ENCODE data around the gene PCSK6.

Gene PCSK6

GRCh38 chr15:101329309-101329863, 160.1 kb downstream of the PCSK6 start:
- H3K27ac ChIP-seq (replicated peaks) = no peak overlapping the region
- H3K27me3 ChIP-seq (ENCODE audit: insufficient read depth, poor library complexity, severe bottlenecking) = no peaks in the 10 kb centered on the region
- H3K4me3 ChIP-seq (replicated peaks; ENCODE audit: insufficient read depth, low read length) = no peak overlapping the region
- no peak for TF ChIP-seq CTCF (IDR thresholded peaks at IDR 0.05; ENCODE audit: insufficient read depth, low read length)
- TF ChIP-seq REST (IDR thresholded peaks at IDR 0.05; ENCODE audit: insufficient replicate concordance, low read depth) = no peak
- no peak for TF ChIP-seq POLR2AphosphoS5 (IDR thresholded peaks at IDR 0.05; ENCODE audit: low read depth)
- no peak for TF ChIP-seq SPI1 (IDR thresholded peaks at IDR 0.05; ENCODE audit: borderline replicate concordance, low read depth)
- no peak for TF ChIP-seq GABPA (IDR thresholded peaks at IDR 0.05; ENCODE audit: low read depth)
- DNase-seq (ENCODE audit: low read depth in 1 of 2, low spot score in 1 of 2) = no peak

GRCh38 chr15:101328001-101328400, 161.5 kb downstream of the PCSK6 start:
- Histone ChIP-seq H3K27ac (replicated peaks) (no peak overlapping the region), H3K27me3 (ENCODE audit: insufficient read depth, poor library complexity, severe bottlenecking) (no peaks in the 10 kb centered on the region), H3K4me3 (replicated peaks; ENCODE audit: insufficient read depth, low read length) (no peak overlapping the region)
- TF ChIP-seq SPI1 (IDR thresholded peaks at IDR 0.05; ENCODE audit: borderline replicate concordance, low read depth) = no peak
- TF ChIP-seq GABPA (IDR thresholded peaks at IDR 0.05; ENCODE audit: low read depth) = no peak
- TF ChIP-seq REST (IDR thresholded peaks at IDR 0.05; ENCODE audit: insufficient replicate concordance, low read depth) = no peak
- TF ChIP-seq POLR2AphosphoS5 (IDR thresholded peaks at IDR 0.05; ENCODE audit: low read depth) = no peak
- TF ChIP-seq CTCF (IDR thresholded peaks at IDR 0.05; ENCODE audit: insufficient read depth, low read length) = no peak
- no peak for DNase-seq (ENCODE audit: low read depth in 1 of 2, low spot score in 1 of 2)

- TF ChIP-seq SPI1 (IDR thresholded peaks at IDR 0.05; ENCODE audit: borderline replicate concordance, low read depth) (no peak), GABPA (IDR thresholded peaks at IDR 0.05; ENCODE audit: low read depth) (no peak), POLR2AphosphoS5 (IDR thresholded peaks at IDR 0.05; ENCODE audit: low read depth) (no peak), CTCF (IDR thresholded peaks at IDR 0.05; ENCODE audit: insufficient read depth, low read length) (no peak), REST (IDR thresholded peaks at IDR 0.05; ENCODE audit: insufficient replicate concordance, low read depth) (no peak)
- Histone ChIP-seq H3K4me3 (replicated peaks; ENCODE audit: insufficient read depth, low read length) (no peak overlapping the region), H3K27me3 (ENCODE audit: insufficient read depth, poor library complexity, severe bottlenecking) (no peaks in the 10 kb centered on the region), H3K27ac (replicated peaks) (no peak overlapping the region)
- DNase-seq (ENCODE audit: low read depth in 1 of 2, low spot score in 1 of 2) = no peak
Measured at GRCh38 chr15:101327147-101327740, 162.3 kb downstream of the PCSK6 start.

Measured in HL-60 (cell line).